ENCODE data around the gene PTTG1. TPM values are rescaled to one million over a fixed set of nuclear protein-coding genes. Genes with fewer than 3 reads are reported as not detected.

Gene PTTG1
- total and polyA plus RNA-seq, 2 donors (not counting 1 experiment from before 2014, with no cell fraction given) = 8.1 to 15.4 TPM

- no peak overlapping the region for H3K4me3 Mint-ChIP-seq
- Histone ChIP-seq H3K4me3 (ENCODE audit: control extremely low read depth in 1 of 5, extremely low read depth in 1 of 5, insufficient read depth in 1 of 5, low read depth in 2 of 5, low read length in 4 of 5) (no peak overlapping the region), H3K4me1 (ENCODE audit: control insufficient read depth in 2 of 2, insufficient read depth in 2 of 2, low read length in 2 of 2) (peaks cover 2 to 5% of the 10 kb centered on the region in 2 donors), H3K9ac (ENCODE audit: low read length) (no peak overlapping the region), H3K27ac (ENCODE audit: low read length in 2 of 2) (no peak overlapping the region), H3K27me3 (replicated peaks in 1 of 4; ENCODE audit: control extremely low read depth in 1 of 4, control insufficient read depth in 3 of 4, insufficient read depth in 4 of 4, low read length in 3 of 4) (peaks cover 0 to 9% (median 0%) of the 10 kb centered on the region in 4 experiments), H3K4me2 (replicated peaks; ENCODE audit: low read depth, low read length, poor library complexity, severe bottlenecking) (no peak overlapping the region), H3K36me3 (replicated peaks in 1 of 2; ENCODE audit: control extremely low read depth in 1 of 2, control insufficient read depth in 1 of 2, extremely low read depth in 1 of 2, insufficient read depth in 2 of 2, low read length in 1 of 2) (no peaks in the 10 kb centered on the region), H3K9me3 (ENCODE audit: control extremely low read depth in 1 of 3, control insufficient read depth in 2 of 3, insufficient read depth in 1 of 3, low read length in 2 of 3) (no peaks in the 10 kb centered on the region), H2AFZ (ENCODE audit: insufficient read depth, low read depth, low read length, poor library complexity, severe bottlenecking) (no peak overlapping the region), H3K79me2 (ENCODE audit: control insufficient read depth, insufficient read depth, low read length) (no peaks in the 10 kb centered on the region), H4K20me1 (ENCODE audit: control insufficient read depth, insufficient read depth, low read length, poor library complexity, severe bottlenecking) (no peaks in the 10 kb centered on the region)
- no peak overlapping the region for H3K27ac Mint-ChIP-seq
- H3K9me3 Mint-ChIP-seq (ENCODE audit: insufficient read depth) = no peaks in the 10 kb centered on the region
- POLR2A ChIA-PET = no interaction called here
- intact Hi-C loops (cut with micrococcal nuclease) = no loop called here
- WGBS (ENCODE audit: insufficient coverage) = 96% methylated on average over 7 of the region's 9 CpGs
- peaks cover 15% of the 10 kb centered on the region for H3K4me1 Mint-ChIP-seq
- TF ChIP-seq, protein P1, sequence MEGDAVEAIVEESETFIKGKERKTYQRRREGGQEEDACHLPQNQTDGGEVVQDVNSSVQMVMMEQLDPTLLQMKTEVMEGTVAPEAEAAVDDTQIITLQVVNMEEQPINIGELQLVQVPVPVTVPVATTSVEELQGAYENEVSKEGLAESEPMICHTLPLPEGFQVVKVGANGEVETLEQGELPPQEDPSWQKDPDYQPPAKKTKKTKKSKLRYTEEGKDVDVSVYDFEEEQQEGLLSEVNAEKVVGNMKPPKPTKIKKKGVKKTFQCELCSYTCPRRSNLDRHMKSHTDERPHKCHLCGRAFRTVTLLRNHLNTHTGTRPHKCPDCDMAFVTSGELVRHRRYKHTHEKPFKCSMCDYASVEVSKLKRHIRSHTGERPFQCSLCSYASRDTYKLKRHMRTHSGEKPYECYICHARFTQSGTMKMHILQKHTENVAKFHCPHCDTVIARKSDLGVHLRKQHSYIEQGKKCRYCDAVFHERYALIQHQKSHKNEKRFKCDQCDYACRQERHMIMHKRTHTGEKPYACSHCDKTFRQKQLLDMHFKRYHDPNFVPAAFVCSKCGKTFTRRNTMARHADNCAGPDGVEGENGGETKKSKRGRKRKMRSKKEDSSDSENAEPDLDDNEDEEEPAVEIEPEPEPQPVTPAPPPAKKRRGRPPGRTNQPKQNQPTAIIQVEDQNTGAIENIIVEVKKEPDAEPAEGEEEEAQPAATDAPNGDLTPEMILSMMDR (IDR thresholded peaks at IDR 0.05) = no peak
- TF ChIP-seq EZH2 (IDR thresholded peaks at IDR 0.05; ENCODE audit: borderline replicate concordance, insufficient read depth, low read depth, low read length, poor library complexity, severe bottlenecking) = no peak
- no peak for ATAC-seq (ENCODE audit: low read depth)
- peaks cover 5% of the 10 kb centered on the region for H3K27me3 Mint-ChIP-seq
- DNase-seq = no peak
- CTCF ChIA-PET = interaction anchor here (0.7 to 1.1 kb wide), 2 partner anchors 17 to 18 kb away, joined by 3 read pairs; no protein-coding TSS in a partner anchor
Observed at GRCh38 chr5:160456480-160457177, 35.0 kb downstream of the PTTG1 start.

DNA sequence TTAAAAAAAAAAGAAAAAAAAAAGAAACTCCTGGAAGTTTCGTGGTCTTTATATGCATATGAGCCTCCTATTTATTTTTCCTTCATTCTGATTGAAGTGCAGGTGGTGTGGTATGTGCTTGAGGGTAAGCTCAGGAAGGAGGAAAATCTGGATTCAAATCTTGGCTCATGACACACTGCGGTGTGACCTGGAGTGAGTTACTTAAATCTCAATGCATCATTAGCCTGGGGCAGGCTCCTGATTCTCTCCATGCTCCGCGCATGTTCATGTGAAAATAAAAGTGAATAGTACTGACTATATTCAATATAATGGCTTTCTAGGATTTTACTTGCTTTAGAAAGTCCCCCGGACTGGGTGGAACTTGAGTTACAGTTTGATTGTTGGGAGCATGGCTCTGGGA lies 35.6 kb downstream of the PTTG1 start:
- intact Hi-C loops (cut with micrococcal nuclease) = no loop called here
- no peak overlapping the region for H3K4me2 ChIP-seq (replicated peaks; ENCODE audit: low read depth, low read length, poor library complexity, severe bottlenecking)
- H3K4me3 ChIP-seq (ENCODE audit: control extremely low read depth in 1 of 5, extremely low read depth in 1 of 5, insufficient read depth in 1 of 5, low read depth in 2 of 5, low read length in 4 of 5) = no peak overlapping the region
- POLR2A ChIA-PET = no interaction called here
- H3K4me3 Mint-ChIP-seq = no peak overlapping the region
- H3K9me3 Mint-ChIP-seq (ENCODE audit: insufficient read depth) = no peaks in the 10 kb centered on the region
- peaks cover 5% of the 10 kb centered on the region for H3K27me3 Mint-ChIP-seq
- H3K27ac Mint-ChIP-seq = no peak overlapping the region
- peaks cover 16% of the 10 kb centered on the region for H3K4me1 Mint-ChIP-seq
- no peaks in the 10 kb centered on the region for H3K9me3 ChIP-seq (ENCODE audit: control extremely low read depth in 1 of 3, control insufficient read depth in 2 of 3, insufficient read depth in 1 of 3, low read length in 2 of 3)
- TF ChIP-seq, protein P1 (IDR thresholded peaks at IDR 0.05) = no peak
- TF ChIP-seq EZH2 (IDR thresholded peaks at IDR 0.05; ENCODE audit: borderline replicate concordance, insufficient read depth, low read depth, low read length, poor library complexity, severe bottlenecking) = no peak
- CTCF ChIA-PET = interaction anchor here (0.7 to 1.1 kb wide), 3 partner anchors 11 to 19 kb away, joined by 3 read pairs; no protein-coding TSS in a partner anchor
- H3K9ac ChIP-seq (ENCODE audit: low read length) = no peak overlapping the region
- no peak overlapping the region for H2AFZ ChIP-seq (ENCODE audit: insufficient read depth, low read depth, low read length, poor library complexity, severe bottlenecking)
- no peak overlapping the region for H3K27ac ChIP-seq (ENCODE audit: low read length in 2 of 2)
- DNase-seq = no peak
- no peaks in the 10 kb centered on the region for H3K79me2 ChIP-seq (ENCODE audit: control insufficient read depth, insufficient read depth, low read length)
- H3K27me3 ChIP-seq (replicated peaks in 1 of 4; ENCODE audit: control extremely low read depth in 1 of 4, control insufficient read depth in 3 of 4, insufficient read depth in 4 of 4, low read length in 3 of 4) = peaks cover 0 to 9% (median 0%) of the 10 kb centered on the region in 4 experiments
- H3K36me3 ChIP-seq (replicated peaks in 1 of 2; ENCODE audit: control extremely low read depth in 1 of 2, control insufficient read depth in 1 of 2, extremely low read depth in 1 of 2, insufficient read depth in 2 of 2, low read length in 1 of 2) = no peaks in the 10 kb centered on the region
- no CpG with 5 or more reads among the region's 5 CpGs for WGBS (ENCODE audit: insufficient coverage)
- no peak for ATAC-seq (ENCODE audit: low read depth)
- H3K4me1 ChIP-seq (ENCODE audit: control insufficient read depth in 2 of 2, insufficient read depth in 2 of 2, low read length in 2 of 2) = peaks cover 3 to 5% of the 10 kb centered on the region in 2 donors
- H4K20me1 ChIP-seq (ENCODE audit: control insufficient read depth, insufficient read depth, low read length, poor library complexity, severe bottlenecking) = no peaks in the 10 kb centered on the region

Measured in B cell (primary cell).